Endodermal cell (in vitro differentiated cells): ENCODE data around the gene FAT1. TPM values are rescaled to one million over a fixed set of nuclear protein-coding genes. Genes with fewer than 3 reads are reported as not detected.

Experiments
- DNase-seq: peaks from one replicate; pipeline ENCODE4 v3.0.0-alpha.2; 2017
- H3K27ac ChIP-seq: 2 replicates; pipeline ENCODE4 v1.5.1; 2013; ENCODE audit warnings: mild to moderate bottlenecking, low read depth, low read length, moderate library complexity
- H3K27me3 ChIP-seq: 2 replicates; pipeline ENCODE4 v1.6.1; 2013; ENCODE audit warnings: mild to moderate bottlenecking, low read length, moderate library complexity; ENCODE audit not compliant: insufficient read depth, control insufficient read depth, poor library complexity, severe bottlenecking
- H3K36me3 ChIP-seq: 2 replicates; pipeline ENCODE4 v1.7.0; 2013; ENCODE audit warnings: mild to moderate bottlenecking, low read length, moderate library complexity; ENCODE audit not compliant: control insufficient read depth, insufficient read depth
- H3K4me1 ChIP-seq: one replicate; pipeline ENCODE4 v1.7.0; 2013; ENCODE audit warnings: low read length; ENCODE audit not compliant: control insufficient read depth, insufficient read depth
- H3K4me3 ChIP-seq: 2 replicates; pipeline ENCODE4 v1.5.1; 2013; ENCODE audit warnings: mild to moderate bottlenecking, low read length, moderate library complexity
- H3K9ac ChIP-seq: 2 replicates; pipeline ENCODE4 v1.6.1; 2013; ENCODE audit warnings: mild to moderate bottlenecking, low read length, moderate library complexity; ENCODE audit not compliant: poor library complexity, severe bottlenecking; ENCODE audit errors: extremely low read depth
- H3K9me3 ChIP-seq: 2 replicates; pipeline ENCODE4 v1.6.1; 2013; ENCODE audit warnings: mild to moderate bottlenecking, low read length, moderate library complexity; ENCODE audit not compliant: control insufficient read depth
- H3K27ac Mint-ChIP-seq: 2 replicates; pipeline ENCODE4 v1.8.0; 2020; ENCODE audit warnings: mixed read lengths
- H3K27me3 Mint-ChIP-seq: 2 replicates; pipeline ENCODE4 v1.8.0; 2021; ENCODE audit warnings: mild to moderate bottlenecking, mixed read lengths; ENCODE audit not compliant: insufficient read depth
- H3K36me3 Mint-ChIP-seq: 2 replicates; pipeline ENCODE4 v1.8.0; 2020; ENCODE audit warnings: low read depth, mixed read lengths
- H3K4me1 Mint-ChIP-seq: 2 replicates; pipeline ENCODE4 v1.8.0; 2020; ENCODE audit warnings: mixed read lengths
- H3K4me3 Mint-ChIP-seq: 2 replicates; pipeline ENCODE4 v1.8.0; 2020; ENCODE audit warnings: mild to moderate bottlenecking, moderate library complexity, mixed read lengths
- H3K9me3 Mint-ChIP-seq: 2 replicates; pipeline ENCODE4 v1.8.0; 2020; ENCODE audit warnings: mild to moderate bottlenecking, mixed read lengths
- CTCF ChIP-seq: fragments of 200-600 bp; sonication (generic); conservative IDR thresholded peaks from 2 replicates; pipeline ENCODE4 v1.5.0; 2021; ENCODE audit warnings: antibody characterized with exemption, mild to moderate bottlenecking
- WGBS, 2 experiments: methylation state at CpG; one replicate each; pipeline versions ENCODE4 v1.1.5 to v1.1.7; 2013; ENCODE audit warnings: missing lambda C conversion rate in 2 of 2, mixed read lengths in 1 of 2; ENCODE audit not compliant: insufficient coverage in 1 of 2, insufficient read length in 1 of 2; 5-methylcytosine and 5-hydroxymethylcytosine counted together
- total RNA-seq, 2 donors: library from RNA; stranded (reverse); fragmentation: NEBNext Ultra II Directional in 1 of 2; extraction: Animal tissue kit (Norgen Biotek cat#: 25700) in 1 of 2; gene quantifications; 2 replicates in 1 of 2; 3 replicates in 1 of 2; pipeline ENCODE4 v1.2.1, GENCODE V29; 2021

Gene FAT1
- total RNA-seq, 2 donors from 2014 or later: 66.6 to 77.8 TPM

- peak; percentile 34 for DNase-seq
- Histone ChIP-seq H3K9me3 (no peaks in the 10 kb centered on the region), H3K27ac (no peak overlapping the region), H3K4me3 (no peak overlapping the region), H3K27me3 (no peaks in the 10 kb centered on the region), H3K9ac (no peak overlapping the region), H3K4me1 (no peaks in the 10 kb centered on the region), H3K36me3 (peaks cover 9% of the 10 kb centered on the region)
- no peaks in the 10 kb centered on the region for H3K4me1 Mint-ChIP-seq
- H3K9me3 Mint-ChIP-seq: no peaks in the 10 kb centered on the region
- TF ChIP-seq CTCF: no peak
- H3K27me3 Mint-ChIP-seq: no peaks in the 10 kb centered on the region
- no peak overlapping the region for H3K4me3 Mint-ChIP-seq
- H3K36me3 Mint-ChIP-seq: peaks cover 1% of the 10 kb centered on the region
- peak overlapping the region; percentile 8 for H3K27ac Mint-ChIP-seq
- 87 to 89% methylated on average over 8 to 10 of the region's 11 CpGs for WGBS, 2 experiments
Measured at GRCh38 chr4:186642998-186643397, 80.7 kb downstream of the FAT1 start.

- Histone ChIP-seq H3K27me3 (no peaks in the 10 kb centered on the region), H3K9ac (no peak overlapping the region), H3K4me1 (no peaks in the 10 kb centered on the region), H3K4me3 (no peak overlapping the region), H3K9me3 (no peaks in the 10 kb centered on the region), H3K27ac (no peak overlapping the region), H3K36me3 (peaks cover 9% of the 10 kb centered on the region)
- DNase-seq: peak; percentile 28
- H3K9me3 Mint-ChIP-seq: no peaks in the 10 kb centered on the region
- TF ChIP-seq CTCF: no peak
- peaks cover 1% of the 10 kb centered on the region for H3K36me3 Mint-ChIP-seq
- 87 to 92% methylated on average over 5 to 15 of the region's 15 CpGs for WGBS, 2 experiments
- H3K4me3 Mint-ChIP-seq: no peak overlapping the region
- H3K27me3 Mint-ChIP-seq: no peaks in the 10 kb centered on the region
- no peaks in the 10 kb centered on the region for H3K4me1 Mint-ChIP-seq
- no peak overlapping the region for H3K27ac Mint-ChIP-seq
Measured at GRCh38 chr4:186642530-186642929, 81.1 kb downstream of the FAT1 start.

- H3K4me1 ChIP-seq: no peaks in the 10 kb centered on the region
- no peaks in the 10 kb centered on the region for H3K9me3 ChIP-seq
- Mint-ChIP-seq H3K36me3 (peaks cover 35% of the 10 kb centered on the region), H3K4me1 (peaks cover 8% of the 10 kb centered on the region), H3K4me3 (no peak overlapping the region), H3K27me3 (no peaks in the 10 kb centered on the region), H3K27ac (no peak overlapping the region), H3K9me3 (no peaks in the 10 kb centered on the region)
- H3K36me3 ChIP-seq: peaks cover 33% of the 10 kb centered on the region
- H3K4me3 ChIP-seq: no peak overlapping the region
- 88 to 89% methylated on average over 10 of the region's 10 CpGs for WGBS, 2 experiments
- TF ChIP-seq CTCF: no peak
- H3K9ac ChIP-seq: no peak overlapping the region
- no peaks in the 10 kb centered on the region for H3K27me3 ChIP-seq
- H3K27ac ChIP-seq: no peak overlapping the region
- no peak for DNase-seq
Measured at GRCh38 chr4:186634591-186635128, 89.0 kb downstream of the FAT1 start.
